Natural killer cell treated with Interleukin-12 subunit alpha and Interleukin-12 subunit beta and Interleukin-15 and Interleukin-18, amount 100 ng/mL, for 72 hours (primary cell): ENCODE data around the gene TOMM20. TPM values are rescaled to one million over a fixed set of nuclear protein-coding genes. Genes with fewer than 3 reads are reported as not detected.
"Not testable (repeated sequence)": the region's sequence is repeated elsewhere in the genome, so short reads cannot be mapped to it uniquely, and the experiment has no call there.

Source experiments
- ATAC-seq, 2 donors: fragments of 150-1000 bp; cut with Tn5 transposase in 1 of 2; sonication (Bioruptor Pico), chemical (Tn5 transposase) in 1 of 2; 2 replicates each; pipeline ENCODE4 v1.10.0; 2021
- DNase-seq: peaks from one replicate; pipeline ENCODE4 v3.0.0; 2022; ENCODE audit warnings: low spot score
- H3K27ac Mint-ChIP-seq, 2 donors: 1 replicate in 1 of 2; 2 replicates in 1 of 2; pipeline ENCODE4 v1.8.0; 2022; ENCODE audit warnings: mixed read lengths in 2 of 2, mild to moderate bottlenecking in 1 of 2, moderate library complexity in 1 of 2
- H3K27me3 Mint-ChIP-seq, 2 donors: 1 replicate in 1 of 2; 2 replicates in 1 of 2; pipeline ENCODE4 v1.8.0; 2022; ENCODE audit warnings: mixed read lengths in 2 of 2
- H3K36me3 Mint-ChIP-seq: one replicate; pipeline ENCODE4 v1.8.0; 2022; ENCODE audit warnings: mixed read lengths
- H3K4me1 Mint-ChIP-seq, 2 donors: 1 replicate in 1 of 2; 2 replicates in 1 of 2; pipeline ENCODE4 v1.8.0; 2022; ENCODE audit warnings: low read depth in 2 of 2, mixed read lengths in 2 of 2, mild to moderate bottlenecking in 1 of 2
- H3K4me3 Mint-ChIP-seq: one replicate; pipeline ENCODE4 v1.8.0; 2022; ENCODE audit warnings: mixed read lengths
- H3K9me3 Mint-ChIP-seq: 2 replicates; pipeline ENCODE4 v1.8.0; 2022; ENCODE audit warnings: mixed read lengths
- total RNA-seq, 2 donors: library from RNA; stranded (reverse); gene quantifications; one replicate each; pipeline ENCODE4 v1.2.3, GENCODE V29; 2022

Gene TOMM20
- total RNA-seq, 2 donors from 2014 or later: 85.7 to 89.6 TPM

GRCh38 chr1:235077163-235077540 is 51.5 kb downstream of the TOMM20 start:
- Mint-ChIP-seq H3K4me1 (peaks cover 37 to 50% of the 10 kb centered on the region in 2 donors), H3K27me3 (no peaks in the 10 kb centered on the region), H3K4me3 (no peak overlapping the region), H3K27ac (no peak overlapping the region), H3K9me3 (no peaks in the 10 kb centered on the region), H3K36me3 (peaks cover 6% of the 10 kb centered on the region)
- DNase-seq: no peak
- no peak for ATAC-seq

GRCh38 chr1:235076504-235077162 is 52.0 kb downstream of the TOMM20 start:
- DNase-seq (no peak), ATAC-seq (no peak)
- Mint-ChIP-seq H3K27ac (no peak overlapping the region), H3K9me3 (no peaks in the 10 kb centered on the region), H3K27me3 (no peaks in the 10 kb centered on the region), H3K4me3 (no peak overlapping the region), H3K4me1 (peaks cover 41 to 55% of the 10 kb centered on the region in 2 donors), H3K36me3 (peaks cover 6% of the 10 kb centered on the region)

GRCh38 chr1:235075777-235076308 is 52.8 kb downstream of the TOMM20 start:
- Mint-ChIP-seq H3K4me1 (peaks cover 41 to 51% of the 10 kb centered on the region in 2 donors), H3K27me3 (no peaks in the 10 kb centered on the region), H3K9me3 (no peaks in the 10 kb centered on the region), H3K4me3 (no peak overlapping the region), H3K27ac (no peak overlapping the region), H3K36me3 (peaks cover 6% of the 10 kb centered on the region)
- ATAC-seq (peak; percentile 1 to 3), DNase-seq (peak; percentile 71)

- Mint-ChIP-seq H3K27me3 (no peaks in the 10 kb centered on the region), H3K4me1 (peaks cover 41 to 44% of the 10 kb centered on the region in 2 donors), H3K27ac (no peak overlapping the region), H3K4me3 (no peak overlapping the region), H3K9me3 (no peaks in the 10 kb centered on the region), H3K36me3 (peaks cover 4% of the 10 kb centered on the region)
- DNase-seq (peak; percentile 99), ATAC-seq (peak; percentile 86 to 91)
These were observed 53.4 kb downstream of the TOMM20 start for GRCh38 chr1:235075048-235075776.

GRCh38 chr1:235074523-235075047 is 54.1 kb downstream of the TOMM20 start:
- Mint-ChIP-seq H3K9me3 (no peaks in the 10 kb centered on the region), H3K4me3 (no peak overlapping the region), H3K27me3 (no peaks in the 10 kb centered on the region), H3K27ac (no peak overlapping the region), H3K4me1 (peaks cover 39 to 41% of the 10 kb centered on the region in 2 donors), H3K36me3 (no peaks in the 10 kb centered on the region)
- ATAC-seq (peak; percentile 49 to 63), DNase-seq (peak; percentile 75)

- Mint-ChIP-seq H3K4me3 (no peak overlapping the region), H3K9me3 (no peaks in the 10 kb centered on the region), H3K27me3 (no peaks in the 10 kb centered on the region), H3K27ac (no peak overlapping the region), H3K4me1 (peaks cover 39 to 41% of the 10 kb centered on the region in 2 donors), H3K36me3 (no peaks in the 10 kb centered on the region)
- DNase-seq: no peak
- ATAC-seq: no peak
These were observed 54.6 kb downstream of the TOMM20 start for GRCh38 chr1:235073968-235074522.

GRCh38 chr1:235073331-235073967 is 55.2 kb downstream of the TOMM20 start:
- Mint-ChIP-seq H3K27ac (no peak overlapping the region), H3K36me3 (no peaks in the 10 kb centered on the region), H3K4me1 (peaks cover 39 to 41% of the 10 kb centered on the region in 2 donors), H3K9me3 (no peaks in the 10 kb centered on the region), H3K27me3 (no peaks in the 10 kb centered on the region), H3K4me3 (peak overlapping the region; percentile 1)
- no peak for ATAC-seq
- DNase-seq: no peak

GRCh38 chr1:235072577-235072976 is 56.1 kb downstream of the TOMM20 start:
- not testable (repeated sequence) for DNase-seq, H3K4me3 Mint-ChIP-seq, H3K36me3 Mint-ChIP-seq, H3K27ac Mint-ChIP-seq, ATAC-seq, H3K9me3 Mint-ChIP-seq, H3K27me3 Mint-ChIP-seq
- peaks cover 41 to 46% of the 10 kb centered on the region in 2 donors for H3K4me1 Mint-ChIP-seq

GRCh38 chr1:235072096-235072495 is 56.5 kb downstream of the TOMM20 start:
- Mint-ChIP-seq H3K36me3 (no peaks in the 10 kb centered on the region), H3K4me1 (peaks cover 41 to 48% of the 10 kb centered on the region in 2 donors), H3K27me3 (no peaks in the 10 kb centered on the region), H3K9me3 (no peaks in the 10 kb centered on the region), H3K4me3 (peak overlapping the region; percentile 25), H3K27ac (no peak overlapping the region)
- DNase-seq: no peak
- no peak for ATAC-seq

GRCh38 chr1:235070819-235071218 is 57.8 kb downstream of the TOMM20 start:
- Mint-ChIP-seq H3K27me3 (no peaks in the 10 kb centered on the region), H3K36me3 (no peaks in the 10 kb centered on the region), H3K4me1 (peaks cover 29 to 41% of the 10 kb centered on the region in 2 donors), H3K27ac (peak overlapping the region in 1 of 2 donors; percentile 28), H3K9me3 (no peaks in the 10 kb centered on the region), H3K4me3 (no peak overlapping the region)
- ATAC-seq (no peak), DNase-seq (no peak)

GRCh38 chr1:235069577-235070563 is 58.8 kb downstream of the TOMM20 start:
- DNase-seq (no peak), ATAC-seq (no peak)
- Mint-ChIP-seq H3K4me3 (no peak overlapping the region), H3K27ac (peak overlapping the region; percentile 44 to 79), H3K4me1 (peaks cover 22 to 36% of the 10 kb centered on the region in 2 donors), H3K36me3 (no peaks in the 10 kb centered on the region), H3K27me3 (no peaks in the 10 kb centered on the region), H3K9me3 (peaks cover 2% of the 10 kb centered on the region)

- DNase-seq: no peak
- Mint-ChIP-seq H3K4me1 (peaks cover 18 to 32% of the 10 kb centered on the region in 2 donors), H3K4me3 (no peak overlapping the region), H3K27me3 (no peaks in the 10 kb centered on the region), H3K27ac (peak overlapping the region in 1 of 2 donors; percentile 79), H3K9me3 (peaks cover 4% of the 10 kb centered on the region), H3K36me3 (no peaks in the 10 kb centered on the region)
- ATAC-seq: no peak
These were observed 59.5 kb downstream of the TOMM20 start for GRCh38 chr1:235069176-235069575.
